ENCODE measurements around the gene EIF2B5.
A peak's percentile ranks its signal among the peaks of the same experiment; 100 is the strongest.
"Not testable (repeated sequence)": the region's sequence is repeated elsewhere in the genome, so short reads cannot be mapped to it uniquely, and the experiment has no call there.

Gene EIF2B5

GRCh38 chr3:184145751-184146270, 10.7 kb downstream of the EIF2B5 start:
- DNase-seq = no peak

DNA sequence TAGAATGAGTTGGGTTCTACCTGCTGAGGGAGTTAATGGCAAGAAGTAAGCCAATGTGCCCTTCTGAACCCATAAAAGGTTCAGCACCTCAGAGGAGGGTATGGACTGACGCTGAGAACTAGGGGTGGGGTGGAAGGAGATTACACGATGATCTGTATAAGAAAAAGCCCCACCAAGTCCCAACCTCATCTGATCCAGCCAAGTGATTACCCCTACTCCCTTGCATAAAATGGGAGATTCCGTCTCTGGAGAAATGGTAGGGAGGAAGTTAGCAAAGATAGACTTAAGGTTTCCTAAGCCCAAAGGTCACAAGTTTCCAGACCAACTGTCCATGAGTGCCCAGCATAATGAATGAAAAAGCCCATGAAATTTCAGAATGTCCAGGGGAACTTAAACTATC, 12.9 kb downstream of the EIF2B5 start:
- DNase-seq = peak; percentile 11 to 61 (median 52)

DNA sequence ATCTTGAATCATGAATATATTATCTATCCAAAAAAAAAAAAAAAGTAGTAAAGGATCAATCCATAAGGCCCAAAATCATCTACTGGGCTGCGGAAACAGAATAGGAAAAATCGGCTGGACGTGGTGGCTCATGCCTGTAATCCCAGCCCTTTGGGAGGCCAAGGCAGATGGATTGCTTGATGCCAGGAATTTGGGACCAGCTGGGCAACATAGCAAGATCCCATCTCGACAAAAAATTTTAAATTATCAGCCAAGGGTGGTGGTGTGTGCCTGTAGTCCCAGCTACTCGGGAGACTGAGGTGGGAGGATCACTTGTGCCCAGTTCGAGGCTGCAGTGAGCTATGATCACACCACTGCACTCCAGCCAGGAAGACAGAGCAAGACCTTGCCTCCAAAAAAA, 14.0 kb downstream of the EIF2B5 start:
- DNase-seq = no peak

DNA sequence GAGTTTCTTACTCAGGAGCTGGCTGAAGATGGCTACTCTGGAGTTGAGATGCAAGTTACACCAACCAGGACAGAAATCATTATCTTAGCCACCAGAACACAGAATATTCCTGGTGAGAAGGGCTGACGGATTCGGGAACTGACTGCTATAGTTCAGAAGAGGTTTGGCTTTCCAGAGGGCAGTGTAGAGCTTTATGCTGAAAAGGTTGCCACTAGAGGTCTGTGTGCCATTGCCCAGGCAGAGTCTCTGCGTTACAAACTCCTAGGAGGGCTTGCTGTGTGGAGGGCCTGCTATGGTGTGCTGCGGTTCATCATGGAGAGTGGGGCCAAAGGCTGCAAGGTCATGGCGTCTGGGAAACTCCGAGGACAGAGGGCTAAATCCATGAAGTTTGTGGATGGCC, 14.6 kb downstream of the EIF2B5 start:
- DNase-seq = not testable (repeated sequence)

DNA sequence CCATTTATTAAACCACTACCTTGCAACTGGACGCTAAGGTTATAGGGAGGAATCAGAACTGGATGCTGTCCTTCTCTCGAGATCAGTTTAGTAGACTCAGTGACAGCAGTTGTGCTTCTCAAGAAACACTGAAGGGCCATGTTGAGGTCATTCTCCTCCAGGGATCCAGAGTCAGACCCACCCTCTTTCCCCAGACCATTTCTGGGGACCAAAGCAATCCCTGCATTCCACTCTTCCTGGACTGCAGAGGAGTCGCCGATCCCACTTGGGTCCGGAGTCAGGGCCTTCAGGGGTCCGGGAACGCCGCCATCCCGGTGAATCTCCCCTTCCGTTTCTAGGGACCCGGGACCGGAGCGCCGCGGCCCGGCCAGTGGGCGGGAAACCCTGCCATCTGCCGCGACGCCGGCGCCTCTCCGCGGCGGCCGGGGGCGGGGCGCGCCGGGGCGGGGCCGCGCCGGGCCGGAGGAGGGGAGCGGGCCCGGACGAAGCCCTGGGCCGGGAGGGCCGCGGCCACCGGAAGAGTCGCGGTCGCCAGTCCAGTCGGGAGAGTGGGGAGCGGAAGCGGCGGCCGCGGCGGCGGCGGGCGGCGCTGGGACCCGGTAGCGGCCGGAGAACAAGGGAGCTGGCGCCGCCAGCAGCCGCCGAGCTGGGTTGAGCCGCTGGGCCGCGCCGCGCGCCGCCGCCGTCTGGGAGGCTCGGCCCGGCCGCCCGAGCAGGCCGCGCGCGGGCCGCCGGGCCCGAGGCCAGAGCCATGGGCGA, 19.9 kb downstream of the EIF2B5 start, which contains the start of gene DVL3:
Gene DVL3, plus strand, starts transcription at position 493 of the 759 bp plus-strand sequence. Its CDS starts 259 bp downstream, at position 752.
- peak; percentile 57 to 92 (median 81) for DNase-seq

GRCh38 chr3:184155644-184156521, 20.7 kb downstream of the EIF2B5 start:
- DNase-seq = peak in 2 of 4 experiments; percentile 48 to 61

DNA sequence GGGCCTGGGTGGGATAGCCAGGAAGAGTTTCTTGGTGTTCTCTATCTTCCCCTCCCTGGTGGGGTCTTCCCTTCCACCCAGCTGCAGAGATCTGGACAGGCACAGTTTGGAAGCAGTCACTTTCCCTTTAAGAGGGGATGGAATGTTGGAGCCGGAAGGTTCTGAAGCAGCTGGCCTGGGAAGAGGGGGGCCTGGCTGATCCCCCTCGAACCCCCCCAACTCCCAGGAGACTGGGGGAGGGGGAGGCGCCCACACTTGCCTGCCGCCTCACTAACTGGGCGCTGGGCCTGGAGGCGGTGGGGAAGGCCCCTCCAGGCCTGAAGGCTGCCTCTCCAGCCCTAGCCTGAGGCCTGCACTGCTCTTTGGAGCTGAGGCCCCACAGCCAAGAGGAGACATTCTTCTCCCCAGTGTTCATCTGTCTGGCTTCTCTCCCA, 21.4 kb downstream of the EIF2B5 start:
- peak in 2 of 4 experiments; percentile 13 to 39 for DNase-seq

DNA sequence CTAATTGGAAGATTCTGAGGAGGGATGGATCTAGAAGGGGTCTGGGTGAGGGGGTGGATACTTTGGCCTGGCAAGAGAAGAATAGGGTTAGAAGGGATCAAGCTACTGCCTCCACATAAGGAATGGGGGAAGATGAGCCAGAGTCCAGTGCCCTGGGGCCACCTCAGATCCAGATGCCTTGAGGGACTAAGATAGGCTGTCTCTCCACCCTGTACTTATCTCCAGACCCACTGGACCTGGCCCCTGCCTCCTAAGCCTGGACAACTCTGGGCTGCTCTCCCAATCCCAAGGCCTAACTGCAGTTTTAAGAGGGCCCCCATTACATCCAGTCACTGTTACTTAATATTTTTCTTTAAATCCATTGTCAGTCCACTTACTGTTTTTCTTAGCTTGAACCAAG, 22.0 kb downstream of the EIF2B5 start:
- no peak for DNase-seq

- peak in 3 of 4 experiments; percentile 47 to 62 (median 55) for DNase-seq
These were observed 23.2 kb downstream of the EIF2B5 start for GRCh38 chr3:184158404-184158803.

DNA sequence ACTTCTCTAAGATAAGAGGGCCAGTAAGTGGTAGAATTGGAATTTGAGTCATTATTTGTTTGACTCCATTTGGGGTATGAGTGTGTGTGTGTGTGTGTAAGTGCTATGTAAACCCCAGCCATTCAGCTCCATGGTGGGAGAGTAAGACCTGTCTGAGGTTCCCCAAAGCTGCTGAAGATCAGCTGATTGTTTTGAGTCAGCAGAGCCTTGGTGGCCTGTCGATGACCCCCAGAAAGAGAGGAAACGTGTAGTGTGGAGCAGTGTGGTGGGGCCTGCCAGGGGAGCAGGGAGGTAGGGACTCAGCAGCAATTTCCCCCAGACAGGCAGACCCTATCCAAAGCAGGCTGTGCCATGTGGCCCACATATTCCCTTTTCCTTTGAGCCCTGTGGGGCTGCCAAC, 25.3 kb downstream of the EIF2B5 start:
- peak; percentile 36 to 68 (median 61) for DNase-seq

- DNase-seq = not testable (repeated sequence)
These were observed 27.5 kb downstream of the EIF2B5 start for GRCh38 chr3:184162571-184163070.

DNA sequence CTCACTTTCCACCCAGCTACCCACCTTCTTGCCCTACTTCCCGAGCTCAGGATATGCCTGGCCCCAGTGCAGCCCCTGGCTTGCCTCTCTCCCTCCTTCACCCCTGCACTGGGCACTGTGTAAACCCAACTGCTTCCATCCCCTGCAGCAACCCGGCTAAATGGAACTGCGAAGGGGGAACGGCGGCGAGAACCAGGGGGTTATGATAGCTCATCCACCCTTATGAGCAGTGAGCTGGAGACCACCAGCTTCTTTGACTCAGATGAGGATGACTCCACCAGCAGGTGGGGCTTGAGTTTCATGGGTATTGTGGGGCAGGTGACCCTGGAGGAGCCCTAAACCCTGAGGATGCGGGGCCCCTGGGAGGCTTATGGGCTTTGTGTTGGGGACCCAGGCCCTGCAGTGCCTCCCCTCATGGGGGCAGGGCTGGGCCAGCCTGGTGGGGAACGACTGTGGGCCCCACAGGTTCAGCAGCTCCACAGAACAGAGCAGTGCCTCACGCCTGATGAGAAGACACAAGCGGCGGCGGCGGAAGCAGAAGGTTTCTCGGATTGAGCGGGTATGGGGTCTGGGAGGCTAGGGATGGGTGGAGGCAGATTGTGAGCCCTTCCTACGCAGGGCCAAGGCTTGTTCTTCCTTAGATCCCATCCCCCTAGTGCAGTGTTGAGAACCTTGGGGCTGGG, 29.6 kb downstream of the EIF2B5 start:
- DNase-seq = no peak

GRCh38 chr3:184165543-184165942, 30.4 kb downstream of the EIF2B5 start:
- DNase-seq = no peak

GRCh38 chr3:184166671-184167070, 31.5 kb downstream of the EIF2B5 start:
- no peak for DNase-seq

DNA sequence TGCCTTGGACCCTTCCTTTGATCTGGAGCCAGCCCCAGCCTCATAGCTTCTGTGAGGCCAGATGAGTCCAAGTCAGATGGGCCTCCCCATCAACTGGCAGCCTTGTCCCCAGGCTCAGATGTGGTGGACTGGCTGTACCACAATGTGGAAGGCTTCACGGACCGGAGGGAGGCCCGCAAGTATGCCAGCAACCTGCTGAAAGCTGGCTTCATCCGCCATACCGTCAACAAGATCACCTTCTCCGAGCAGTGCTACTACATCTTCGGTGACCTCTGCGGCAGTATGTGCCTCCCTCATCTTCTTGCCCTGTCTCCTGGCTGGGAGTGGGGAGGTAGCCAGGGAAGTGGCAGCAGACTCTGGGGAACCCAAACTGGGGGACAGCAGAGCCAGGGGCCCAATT, 32.6 kb downstream of the EIF2B5 start:
- no peak for DNase-seq

GRCh38 chr3:184168363-184169120, 33.4 kb downstream of the EIF2B5 start:
- no peak for DNase-seq

GRCh38 chr3:184169896-184170875, 35.0 kb downstream of the EIF2B5 start:
- DNase-seq = no peak

GRCh38 chr3:184171562-184171961, 36.4 kb downstream of the EIF2B5 start:
- DNase-seq = peak in 1 of 4 experiments; percentile 9

- DNase-seq = no peak
These were observed 37.7 kb downstream of the EIF2B5 start for GRCh38 chr3:184172681-184173373.

DNA sequence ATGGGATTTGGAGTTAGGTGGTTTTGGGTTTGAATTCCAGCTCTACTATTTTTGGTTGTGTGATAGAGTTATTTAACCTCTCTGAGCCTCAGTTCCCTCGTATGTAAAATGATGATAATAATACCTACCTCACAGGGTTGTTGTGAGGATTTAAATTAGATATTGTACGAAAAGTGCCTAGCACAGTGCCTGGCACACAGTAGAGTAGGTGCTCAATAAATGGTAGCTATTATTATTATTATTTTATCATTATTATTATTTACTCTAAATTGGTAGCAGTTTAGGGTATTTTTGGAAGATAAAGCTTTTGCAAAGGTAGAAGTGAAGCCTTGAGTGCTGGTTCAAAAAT, 38.2 kb downstream of the EIF2B5 start:
- no peak for DNase-seq

Data from suppressor macrophage (primary cell).